HG03045 (cell line): Measurements from ENCODE around the gene LGALS3.

ENCODE experiments used
- ATAC-seq: cut with Tn5 transposase; IDR thresholded peaks from one replicate; pipeline ENCODE4 v1.9.1; 2021; ENCODE audit warnings: mild to moderate bottlenecking, moderate library complexity; ENCODE audit not compliant: unreplicated experiment

Gene LGALS3

DNA sequence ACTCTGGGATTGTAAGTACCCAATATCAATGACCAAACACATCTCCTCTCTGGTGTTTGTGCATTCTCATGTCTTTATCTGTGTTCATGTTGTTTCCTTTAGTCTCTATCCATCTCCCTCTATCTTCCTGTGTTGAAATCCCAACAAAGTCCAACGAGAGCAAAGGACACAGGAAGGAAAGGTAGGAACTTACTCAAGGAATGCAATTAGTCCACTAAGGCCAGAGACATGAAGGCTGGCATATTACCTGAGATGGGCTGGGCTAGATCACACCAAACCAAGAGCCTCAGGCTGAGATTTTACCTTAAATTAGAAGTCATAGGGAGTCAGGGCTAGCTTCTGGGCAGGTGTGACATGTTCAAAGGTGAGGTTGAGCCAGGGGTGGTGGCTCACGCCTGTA, 14.3 kb upstream of the LGALS3 start:
- ATAC-seq, result no peak

DNA sequence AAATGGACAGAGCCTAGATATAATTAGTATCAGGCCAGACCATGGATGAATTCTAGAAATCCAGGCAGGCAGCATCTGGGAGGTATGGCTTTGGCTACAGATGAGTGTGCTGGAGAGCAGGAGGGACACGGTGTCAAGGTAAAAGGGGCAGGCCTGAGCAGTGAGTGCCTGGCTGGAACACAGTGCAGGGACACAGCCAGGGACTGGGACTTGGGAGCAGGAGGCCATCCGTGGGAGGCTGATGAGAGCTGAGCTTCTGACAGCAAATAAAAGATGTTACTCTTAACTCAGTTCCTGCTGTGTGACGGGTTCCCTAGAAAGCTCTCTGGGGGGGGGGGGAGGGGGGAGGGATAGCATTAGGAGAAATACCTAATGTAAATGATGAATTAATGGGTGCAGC, 13.6 kb upstream of the LGALS3 start:
- ATAC-seq, result no peak

DNA sequence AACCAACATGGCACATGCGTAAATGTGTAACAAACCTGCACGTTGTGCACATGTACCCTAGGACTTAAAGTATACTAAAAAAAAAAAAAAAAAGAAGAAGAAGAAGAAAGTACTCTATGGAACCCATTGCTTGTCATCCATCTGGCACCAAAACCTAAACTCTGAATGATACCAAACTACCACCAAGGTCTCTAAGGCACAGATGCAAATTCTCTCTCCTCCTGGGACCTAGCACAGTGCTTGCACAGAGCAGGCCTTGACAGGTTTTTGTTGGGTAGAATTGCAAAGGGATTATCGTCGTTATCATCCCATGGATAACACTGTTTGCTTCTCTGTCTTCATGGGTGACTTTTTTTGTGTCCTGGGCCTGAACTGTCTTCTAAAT, 13.2 kb upstream of the LGALS3 start:
- no peak for ATAC-seq

DNA sequence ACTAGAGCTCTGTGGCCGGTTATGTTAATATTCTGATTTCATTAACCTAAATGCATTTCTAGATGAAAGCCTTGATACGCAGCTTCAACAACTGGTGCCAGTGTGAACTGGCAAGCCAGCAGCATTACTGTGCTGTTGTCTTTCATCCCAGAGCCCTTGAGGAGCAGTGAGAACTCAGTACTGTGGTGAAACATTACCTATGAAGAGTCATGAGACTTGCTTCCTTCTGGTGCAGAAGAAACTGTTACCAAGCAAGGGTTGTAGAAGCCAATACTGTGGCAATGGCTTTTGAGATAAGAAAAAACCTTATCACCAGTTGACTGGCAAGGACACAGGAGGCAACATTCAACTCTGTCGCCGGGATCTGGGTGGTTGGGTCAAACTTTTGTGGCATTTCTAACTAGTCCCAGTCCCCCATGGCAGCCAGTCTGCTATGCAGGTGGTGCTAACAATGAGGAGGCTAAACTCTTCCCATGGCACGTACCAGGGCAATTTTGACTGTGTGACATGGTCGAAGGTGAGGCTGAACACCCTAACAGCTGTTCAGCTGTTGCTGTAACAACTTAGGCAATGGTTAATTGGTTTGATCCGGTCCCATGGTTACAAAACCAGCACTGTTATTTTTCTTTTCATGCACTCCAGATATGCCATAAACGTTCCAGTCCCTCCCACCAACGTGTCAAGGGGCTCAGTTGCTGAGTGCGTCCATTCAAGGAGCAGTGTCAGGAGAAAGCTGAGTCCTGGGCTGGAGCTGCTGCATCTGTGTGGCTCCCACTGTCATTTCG, 12.6 kb upstream of the LGALS3 start:
- ATAC-seq, result no peak

DNA sequence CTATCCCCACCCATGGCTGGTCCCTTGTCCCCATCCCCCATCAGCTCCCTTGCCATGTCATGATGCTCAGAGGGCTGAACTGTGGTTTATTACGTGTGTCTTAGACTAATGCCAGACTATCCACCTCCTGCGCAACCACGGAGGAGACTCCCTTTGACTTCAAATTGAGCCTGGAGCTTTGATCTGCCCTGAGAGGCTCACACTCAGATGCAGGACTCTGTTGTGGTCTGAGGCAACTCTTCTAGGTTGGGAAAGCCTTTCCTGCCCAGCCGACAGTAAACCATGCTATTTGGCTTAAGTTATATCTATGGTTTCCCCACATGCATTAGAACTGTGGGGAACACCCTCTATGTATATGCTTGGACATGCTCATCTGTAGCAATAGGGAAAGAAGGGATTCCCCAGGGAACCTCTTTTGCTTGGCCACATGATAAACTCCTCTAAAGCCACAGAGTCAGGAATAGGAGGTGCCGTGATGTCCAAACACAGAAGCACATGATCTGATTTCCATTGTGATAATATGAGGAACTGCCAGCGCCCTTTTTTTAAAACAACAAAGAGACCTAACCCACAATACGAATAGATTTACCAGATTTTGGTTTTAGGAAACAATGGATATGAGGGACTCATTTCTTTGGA, 11.1 kb upstream of the LGALS3 start:
- ATAC-seq, result no peak

DNA sequence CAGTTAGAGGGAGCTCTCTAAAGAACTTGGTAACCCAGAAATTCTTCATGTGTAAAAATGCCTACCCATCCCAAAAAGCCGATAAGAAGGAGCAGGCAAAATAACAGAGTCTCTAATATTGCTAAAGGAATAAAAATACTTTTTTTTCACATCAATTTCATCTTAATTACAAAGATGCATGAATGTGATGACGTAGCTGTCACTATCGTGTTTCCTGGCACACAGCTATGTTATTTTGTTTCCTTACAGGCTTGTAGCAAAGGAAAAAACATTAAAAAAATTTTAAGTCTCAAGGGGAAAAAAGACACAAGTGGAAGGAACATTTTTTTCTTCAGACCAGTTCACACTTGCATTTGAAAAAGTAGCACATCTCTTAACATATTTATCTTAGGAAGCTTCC, 10.3 kb upstream of the LGALS3 start:
- ATAC-seq, result no peak

DNA sequence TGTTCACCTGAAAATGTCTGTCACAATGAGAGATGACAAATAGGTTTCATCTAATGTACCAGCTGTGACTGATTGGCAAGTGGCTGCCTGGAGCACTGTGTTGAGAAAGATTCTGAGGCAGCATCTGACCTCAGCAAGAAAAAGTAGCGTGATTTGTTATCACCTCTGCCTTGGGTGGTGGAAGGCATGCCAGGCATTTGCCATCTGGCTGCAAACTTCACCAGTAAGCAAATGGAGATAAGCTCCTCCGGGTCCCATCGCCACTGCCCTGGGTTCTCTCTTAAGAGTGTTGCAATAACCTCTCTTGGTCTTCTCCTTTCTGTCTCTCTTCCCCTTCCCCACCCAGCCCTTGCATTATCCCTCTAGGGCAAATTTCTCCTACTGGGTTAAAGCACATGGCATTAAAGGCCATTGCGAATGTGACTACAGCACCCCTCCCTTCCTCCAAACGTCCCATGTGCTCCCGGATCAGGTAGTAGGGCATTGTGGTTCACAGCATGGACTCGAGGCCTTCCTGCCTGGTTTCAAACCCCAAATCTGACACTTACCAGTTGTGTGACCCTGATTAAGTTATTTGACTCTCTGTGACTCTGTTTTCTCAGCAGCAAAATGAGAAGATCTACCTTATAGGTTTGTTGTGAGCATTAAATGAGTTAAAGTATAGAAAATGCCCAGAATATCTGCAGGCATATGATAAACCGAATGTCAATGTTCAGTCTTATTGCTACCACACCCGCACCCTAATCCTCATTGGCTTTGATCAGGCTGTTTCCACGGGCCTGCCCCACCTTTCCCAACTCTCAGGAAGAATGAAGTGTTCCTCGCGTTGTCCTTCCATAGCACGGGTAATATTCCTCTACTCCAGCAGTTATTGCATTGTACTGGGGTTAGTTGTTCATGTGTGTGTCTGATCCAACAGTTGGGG, 8.2 kb upstream of the LGALS3 start:
- no peak for ATAC-seq

DNA sequence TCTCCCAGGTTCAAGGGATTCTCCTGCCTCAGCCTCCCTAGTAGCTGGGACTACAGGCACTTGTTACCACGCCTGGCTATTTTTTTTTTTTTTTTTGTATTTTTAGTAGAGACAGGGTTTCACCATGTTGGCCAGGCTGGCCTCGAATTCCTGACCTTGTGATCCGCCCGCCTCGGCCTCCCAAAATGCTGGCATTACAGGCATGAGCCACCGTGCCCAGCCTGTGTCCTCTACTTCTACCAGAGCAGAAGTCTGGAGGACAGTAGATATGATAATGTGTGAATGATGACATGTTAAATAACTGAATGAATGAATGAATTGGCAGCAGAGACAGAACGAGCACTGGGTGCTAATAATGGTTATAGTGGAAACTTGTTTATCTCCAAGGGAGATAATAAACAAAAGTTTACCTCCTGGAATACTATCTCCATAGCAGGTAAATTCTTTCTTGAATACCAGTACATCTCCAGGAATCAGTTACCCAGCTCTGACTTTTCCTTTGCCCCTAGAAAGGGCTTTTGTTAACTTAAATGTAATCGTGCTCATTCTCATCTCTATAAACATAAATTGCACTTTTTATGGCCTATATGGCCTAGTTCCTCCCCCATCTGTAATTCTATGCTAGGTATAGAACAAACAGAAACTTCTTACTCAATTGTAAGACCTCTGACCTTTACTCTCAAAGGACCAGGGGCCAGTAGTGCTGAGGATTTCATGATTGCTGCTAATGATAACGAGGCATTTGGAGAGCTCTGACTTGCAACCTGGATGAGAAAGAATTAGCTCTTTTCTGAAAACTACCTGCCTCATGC, 7.2 kb upstream of the LGALS3 start:
- no peak for ATAC-seq

DNA sequence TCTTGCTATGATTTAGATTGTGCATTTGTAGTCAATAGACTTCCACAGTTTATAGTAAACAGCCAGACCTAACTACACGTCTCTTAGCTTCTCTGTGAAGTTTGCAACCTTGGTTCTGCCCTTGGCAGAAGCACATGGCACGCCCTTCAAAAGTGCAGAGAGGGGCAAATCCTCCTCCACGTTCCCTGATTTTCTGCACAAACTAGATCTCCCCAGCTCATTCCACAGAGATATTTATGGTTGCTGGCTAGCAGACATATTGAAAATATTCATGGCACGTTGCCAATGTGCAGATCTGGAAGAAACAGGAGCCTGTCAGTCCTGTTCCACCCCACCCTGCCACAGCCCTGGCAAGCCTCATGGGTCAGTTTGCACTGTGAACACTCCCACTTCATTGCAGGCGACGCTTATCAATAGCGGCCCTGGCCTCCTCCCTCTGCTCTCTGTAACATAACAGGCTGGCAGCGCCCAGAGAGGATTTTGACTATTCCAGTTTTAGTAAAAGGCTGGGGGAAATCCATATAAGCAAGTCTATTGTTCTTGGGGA, 6.5 kb upstream of the LGALS3 start:
- ATAC-seq, result no peak

DNA sequence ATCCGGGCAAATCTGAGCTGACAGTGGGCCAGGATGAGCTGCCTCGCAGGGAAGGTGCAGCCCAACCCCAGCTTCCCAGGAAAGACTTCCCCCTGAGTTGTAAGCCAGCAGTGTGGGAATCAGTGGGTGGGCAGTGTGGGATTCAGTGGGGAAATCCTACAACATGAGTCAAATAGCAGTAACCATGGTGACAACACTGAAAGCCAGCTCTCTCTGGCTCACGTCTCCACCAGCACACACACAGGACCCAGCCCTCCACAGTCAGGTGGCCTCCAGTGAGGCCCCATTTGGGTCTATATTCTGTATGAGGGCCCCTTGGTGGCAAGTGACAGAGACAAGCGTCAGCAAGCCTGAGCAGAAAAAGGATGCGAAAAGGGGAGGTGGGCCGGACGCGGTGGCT, 6.0 kb upstream of the LGALS3 start:
- no peak for ATAC-seq

DNA sequence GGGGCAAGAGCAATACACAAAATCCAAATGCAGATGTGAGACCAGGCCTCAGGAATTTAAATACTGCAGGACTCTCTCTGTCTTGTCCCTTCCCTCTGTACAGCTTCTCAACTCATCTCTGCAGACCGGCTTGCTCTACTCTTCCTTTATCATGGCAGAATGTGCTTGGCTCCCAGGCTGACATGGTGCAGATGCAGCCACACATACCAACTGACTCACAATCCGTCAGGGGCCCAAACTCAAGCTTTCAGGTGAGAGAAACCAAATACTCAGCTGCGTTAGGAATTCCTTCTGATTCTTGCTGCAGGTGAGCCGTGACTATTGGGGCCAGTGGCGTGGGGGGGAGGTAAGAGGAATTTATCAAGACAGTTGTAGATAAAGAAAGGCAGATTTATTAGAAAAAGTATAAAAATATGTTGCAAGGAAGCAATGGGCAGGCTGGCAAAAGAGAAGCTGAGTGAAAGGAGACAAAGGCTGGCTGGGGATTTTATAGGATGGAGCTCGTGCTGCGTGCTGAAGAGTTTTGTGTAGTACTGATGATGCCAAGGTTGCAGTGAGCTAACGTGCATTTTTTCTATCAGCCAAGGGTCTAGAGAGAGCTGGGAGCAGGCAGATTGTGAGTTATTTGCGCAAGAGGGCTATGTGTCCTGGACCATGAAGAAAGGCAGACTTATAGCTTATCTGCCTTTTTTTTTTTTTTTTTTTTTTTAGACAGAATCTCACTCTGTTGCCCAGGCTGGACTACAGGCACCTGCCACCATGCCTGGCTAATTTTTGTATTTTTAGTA, 5.0 kb upstream of the LGALS3 start:
- ATAC-seq, result no peak

DNA sequence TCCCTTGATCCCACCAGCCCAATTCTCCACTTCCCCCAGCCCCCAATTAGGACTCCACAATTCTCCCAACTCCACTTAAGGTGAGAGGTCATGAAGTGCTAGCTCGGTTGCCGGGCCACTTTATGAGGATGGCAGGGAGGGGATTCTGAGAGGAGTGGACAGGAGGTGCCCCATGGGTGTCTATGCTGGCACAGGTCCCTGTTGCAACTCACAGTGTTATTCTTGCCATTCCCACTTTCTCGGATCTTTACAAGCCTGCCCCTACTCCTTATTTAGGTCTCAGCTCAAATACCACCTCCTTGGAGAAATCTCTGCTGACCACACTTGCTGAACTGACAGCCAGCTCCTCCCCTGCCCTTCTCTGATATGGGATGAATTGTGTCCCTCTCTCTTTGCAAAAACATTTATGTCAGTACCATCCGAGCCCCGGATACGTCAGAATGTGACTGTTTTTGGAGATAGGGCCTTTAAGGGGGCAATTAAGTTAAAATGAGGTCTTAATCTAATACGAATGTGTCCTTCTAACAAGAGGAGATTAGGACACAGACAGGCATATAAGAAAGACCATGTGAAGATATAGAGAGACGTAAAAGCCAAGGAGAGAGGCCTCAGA, 4.2 kb upstream of the LGALS3 start:
- no peak for ATAC-seq

DNA sequence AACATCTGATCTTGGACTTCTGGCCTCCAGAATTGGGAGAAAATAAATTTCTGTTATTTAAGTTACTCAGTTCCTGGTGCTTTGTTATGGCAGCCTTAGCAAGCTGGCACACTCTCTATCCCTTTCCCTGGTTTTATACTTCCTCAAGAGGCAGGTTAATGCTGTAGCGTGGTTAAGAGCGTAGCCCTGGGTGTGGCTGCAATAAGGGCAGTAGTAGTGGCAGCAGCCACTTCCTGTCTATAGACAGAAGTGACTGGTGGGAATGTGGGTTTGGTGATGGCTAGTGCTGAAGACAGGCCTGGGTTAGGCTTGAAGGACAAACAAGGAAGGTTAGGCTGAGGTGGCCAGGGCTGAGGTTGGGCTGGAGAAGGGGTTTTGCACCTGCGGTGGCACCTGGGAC, 3.6 kb upstream of the LGALS3 start:
- ATAC-seq, result no peak

DNA sequence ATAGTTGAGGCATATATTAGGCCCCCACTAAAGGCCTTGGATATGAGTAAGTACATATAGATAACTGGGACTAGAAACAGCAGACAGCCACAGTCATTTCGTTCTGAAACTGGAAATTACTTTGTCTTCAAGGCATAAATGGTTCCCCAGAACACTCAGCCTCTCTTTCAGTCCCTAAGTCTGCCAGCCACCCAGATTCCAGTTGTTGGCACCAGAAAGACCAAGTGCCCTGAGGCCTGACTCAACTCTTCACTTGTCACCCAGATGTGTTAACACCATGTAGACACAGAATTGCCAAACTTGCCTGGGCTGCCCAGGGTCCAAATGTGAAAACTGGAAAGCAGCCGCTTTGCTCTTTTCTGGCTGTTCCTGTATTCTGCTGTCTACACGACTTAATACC, 3.0 kb upstream of the LGALS3 start:
- no peak for ATAC-seq

DNA sequence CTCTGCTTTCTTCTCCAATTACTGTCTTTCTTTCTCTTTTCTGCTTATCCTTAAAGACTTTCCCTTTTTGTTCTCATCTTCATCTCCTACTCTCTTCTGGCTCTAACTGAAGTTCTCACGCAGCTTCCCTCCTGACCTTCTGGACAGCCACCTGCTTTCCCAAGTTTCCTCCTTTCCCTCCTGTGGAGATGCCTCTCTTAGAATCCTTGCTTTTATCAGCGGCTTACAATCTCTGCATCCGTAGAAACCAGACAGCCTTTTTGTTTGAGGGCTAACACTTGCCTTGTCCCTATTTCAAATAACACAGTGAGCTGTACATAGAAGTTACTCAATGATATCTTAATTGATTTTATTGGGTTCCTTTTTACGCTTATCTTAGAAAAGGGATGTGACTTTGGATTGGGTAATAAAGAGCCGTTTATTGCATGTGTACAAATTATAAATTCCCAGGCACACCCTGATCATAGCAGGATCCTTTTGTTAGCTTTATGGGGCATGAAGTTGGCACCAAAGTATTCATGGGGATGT, 2.1 kb upstream of the LGALS3 start:
- no peak for ATAC-seq

DNA sequence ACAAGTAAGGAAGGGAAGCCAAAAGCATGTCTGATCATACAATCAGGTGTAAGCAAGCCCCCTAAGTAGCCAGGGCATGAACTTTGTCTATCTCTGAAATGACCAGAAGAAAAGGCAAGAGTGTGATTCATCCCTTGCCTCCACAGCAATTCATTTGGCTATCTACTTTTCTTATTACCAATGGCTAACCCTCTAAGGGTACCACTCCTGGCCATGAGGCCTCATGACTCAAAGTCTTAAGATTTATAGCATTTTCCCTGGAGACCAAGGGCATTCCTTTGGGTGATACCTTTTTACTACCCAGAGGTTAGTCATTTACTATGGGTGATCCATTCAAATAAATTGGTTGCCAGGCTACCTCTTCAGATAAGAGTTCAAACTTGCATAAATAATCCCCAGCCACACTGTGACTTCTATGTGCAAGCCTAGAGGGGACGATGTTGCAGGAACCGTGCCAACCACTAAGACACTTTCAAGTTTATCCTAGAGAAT, 1.5 kb upstream of the LGALS3 start:
- ATAC-seq, result no peak

DNA sequence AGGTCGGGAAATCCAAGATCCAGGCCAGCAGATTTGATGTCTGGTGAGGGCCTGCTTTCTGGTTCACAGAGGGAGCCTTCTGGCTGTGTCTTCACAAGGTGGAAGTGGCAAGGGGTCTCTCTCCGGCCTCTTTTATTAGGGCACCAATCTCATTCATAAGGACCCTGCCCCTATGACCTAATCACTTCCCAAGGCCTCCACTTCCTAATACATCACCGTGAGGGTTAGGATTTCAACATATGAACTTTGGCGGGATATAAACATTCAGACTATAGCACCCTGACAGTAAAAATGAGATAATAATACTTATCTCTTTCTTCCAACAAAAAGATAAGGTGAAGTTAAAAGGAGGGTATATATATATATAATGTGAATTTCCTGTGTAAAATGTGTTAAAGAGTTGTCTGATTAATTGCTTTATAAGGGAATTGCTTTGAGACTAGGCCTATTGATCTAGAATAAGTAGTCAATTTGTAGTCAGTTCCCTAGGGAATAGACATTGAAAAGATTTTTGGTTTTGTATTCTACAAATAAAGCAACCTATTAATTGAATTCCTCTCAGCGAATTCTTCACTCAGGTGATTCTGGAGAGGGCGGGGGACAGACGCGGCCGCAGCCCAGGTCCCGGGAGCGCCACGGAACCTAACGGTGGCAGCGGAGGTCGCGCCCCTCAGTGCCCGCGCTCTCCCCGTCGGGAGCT, 516 bp upstream of the LGALS3 start:
- no peak for ATAC-seq

DNA sequence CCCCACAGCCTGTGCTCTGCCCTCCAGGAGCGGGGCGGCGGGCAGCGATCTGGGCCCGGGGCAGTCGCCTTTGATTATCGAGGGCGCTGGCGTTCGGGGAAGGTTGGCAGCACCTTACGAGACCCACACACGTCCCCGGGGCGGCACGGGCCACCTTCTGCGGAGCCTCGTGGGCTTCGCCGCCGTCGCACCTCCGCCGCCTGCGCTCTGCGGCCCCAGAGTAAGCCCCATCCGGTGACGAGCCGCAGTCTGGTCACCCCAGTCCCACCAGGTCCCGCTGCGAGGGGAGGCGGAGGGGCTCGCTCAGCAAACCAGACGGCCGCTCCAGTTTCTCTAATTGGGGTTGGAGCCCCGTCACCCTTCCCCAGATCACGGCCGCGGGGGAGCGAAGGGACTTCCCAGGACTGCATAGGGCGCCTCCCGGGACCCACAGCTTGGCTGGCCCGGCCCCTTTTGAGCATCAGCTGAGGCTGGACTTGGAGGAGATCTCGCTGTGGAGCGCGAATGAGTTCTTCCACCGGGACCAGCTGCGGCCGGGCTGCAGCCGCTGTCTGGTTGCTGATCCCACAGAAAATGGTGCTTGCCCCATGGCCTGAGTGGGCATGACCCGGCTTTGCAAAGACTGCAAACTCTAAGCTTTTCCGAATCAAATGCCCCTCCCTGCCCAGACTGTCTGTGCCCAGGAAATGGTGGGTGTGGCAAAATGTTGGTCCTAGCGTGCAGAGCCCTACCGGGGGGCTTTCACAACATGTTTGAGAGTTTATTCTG, 560 bp downstream of the LGALS3 start:
- peak; percentile 64 for ATAC-seq
